H1 (cell line): ENCODE results near the gene SEC24C. TPM values are rescaled to one million over a fixed set of nuclear protein-coding genes. Genes with fewer than 3 reads are reported as not detected.

Experiments
- POLR2A ChIP-seq, 2 experiments: IDR thresholded peaks; 1 replicate in 1 of 2; 2 replicates in 1 of 2; pipeline ENCODE4 v1.6.1; 2011; ENCODE audit warnings: low read depth in 2 of 2, low read length in 2 of 2, mild to moderate bottlenecking in 2 of 2; ENCODE audit errors: control extremely low read depth in 1 of 2
- SUZ12 ChIP-seq: fragments of 200-600 bp; sonication (generic); IDR thresholded peaks from 2 replicates; pipeline ENCODE4 v1.6.1; 2012; ENCODE audit warnings: mild to moderate bottlenecking, inconsistent platforms, low read length, moderate library complexity, mixed read lengths
- polyA plus RNA-seq, 7 experiments: library from polyadenylated mRNA; depleted of rRNA in 3 of 7; stranded (reverse) in 5 of 7; unstranded in 2 of 7; fragments of >200 nt in 5 of 7; fragments of 200-250 nt in 2 of 7; gene quantifications; 1 replicate in 5 of 7; 2 replicates in 1 of 7; 4 replicates in 1 of 7; pipeline versions ENCODE4 v1.2.1 to v1.2.3, GENCODE V29; 2011 to 2013; ENCODE audit warnings: missing spikeins in 2 of 7, mixed read lengths in 2 of 7
- total RNA-seq: library from RNA; stranded (reverse); fragmentation: NEBNext Ultra II Directional; extraction: Animal tissue kit (Norgen Biotek cat#: 25700); gene quantifications from 2 replicates; pipeline ENCODE4 v1.2.1, GENCODE V29; 2021

SEC24C gene
- total and polyA plus RNA-seq, 2 of the 8 experiments (the other 6 are each of a cell fraction or from before 2014, with no cell fraction given): 63.2 to 67.4 TPM

- no peak for TF ChIP-seq SUZ12
- TF ChIP-seq POLR2A (IDR thresholded peaks at IDR 0.05; ENCODE audit: control extremely low read depth in 1 of 2, low read depth in 2 of 2, low read length in 2 of 2): no peak
Observed at GRCh38 chr10:73815719-73816030, 71.5 kb downstream of the SEC24C start (continued).
